ENCODE measurements around the gene HMCN1.

Gene HMCN1

GRCh38 chr1:185861630-185862029, 127.4 kb downstream of the HMCN1 start:
- Histone ChIP-seq H4K20me1 (ENCODE audit: insufficient read depth) (no peaks in the 10 kb centered on the region), H2AFZ (ENCODE audit: low read depth) (no peak overlapping the region), H3K4me3 (IDR thresholded peaks at IDR 0.05; ENCODE audit: insufficient read depth, low read depth, low read length) (no peak overlapping the region), H3K9ac (no peak overlapping the region), H3K4me2 (no peak overlapping the region), H3K4me1 (ENCODE audit: low read depth, poor library complexity, severe bottlenecking) (peaks cover 39% of the 10 kb centered on the region), H3K27ac (no peak overlapping the region), H3K36me3 (ENCODE audit: insufficient read depth) (no peaks in the 10 kb centered on the region), H3K27me3 (ENCODE audit: insufficient read depth, low read depth) (no peaks in the 10 kb centered on the region), H3K79me2 (ENCODE audit: insufficient read depth, low read depth) (no peaks in the 10 kb centered on the region)
- TF ChIP-seq CTCF (conservative IDR thresholded peaks at IDR 0.05; ENCODE audit: low read depth, low read length): no peak

- Histone ChIP-seq H2AFZ (ENCODE audit: low read depth) (no peak overlapping the region), H4K20me1 (ENCODE audit: insufficient read depth) (no peaks in the 10 kb centered on the region), H3K27me3 (ENCODE audit: insufficient read depth, low read depth) (no peaks in the 10 kb centered on the region), H3K36me3 (ENCODE audit: insufficient read depth) (no peaks in the 10 kb centered on the region), H3K4me3 (IDR thresholded peaks at IDR 0.05; ENCODE audit: insufficient read depth, low read depth, low read length) (no peak overlapping the region), H3K4me1 (ENCODE audit: low read depth, poor library complexity, severe bottlenecking) (peaks cover 37% of the 10 kb centered on the region), H3K79me2 (ENCODE audit: insufficient read depth, low read depth) (no peaks in the 10 kb centered on the region), H3K27ac (no peak overlapping the region), H3K4me2 (peak overlapping the region; percentile 26; the same call in 1 of the 2 replicates), H3K9ac (no peak overlapping the region)
- no peak for TF ChIP-seq CTCF (conservative IDR thresholded peaks at IDR 0.05; ENCODE audit: low read depth, low read length)
These were observed 128.0 kb downstream of the HMCN1 start for GRCh38 chr1:185862235-185862634.

GRCh38 chr1:185864331-185864730, 130.1 kb downstream of the HMCN1 start:
- no peaks in the 10 kb centered on the region for H4K20me1 ChIP-seq (ENCODE audit: insufficient read depth)
- no peak overlapping the region for H2AFZ ChIP-seq (ENCODE audit: low read depth)
- H3K36me3 ChIP-seq (ENCODE audit: insufficient read depth): no peaks in the 10 kb centered on the region
- H3K27me3 ChIP-seq (ENCODE audit: insufficient read depth, low read depth): no peaks in the 10 kb centered on the region
- no peak for TF ChIP-seq CTCF (conservative IDR thresholded peaks at IDR 0.05; ENCODE audit: low read depth, low read length)
- no peak overlapping the region for H3K4me3 ChIP-seq (IDR thresholded peaks at IDR 0.05; ENCODE audit: insufficient read depth, low read depth, low read length)
- no peak overlapping the region for H3K27ac ChIP-seq
- H3K4me2 ChIP-seq: no peak overlapping the region
- peaks cover 17% of the 10 kb centered on the region for H3K4me1 ChIP-seq (ENCODE audit: low read depth, poor library complexity, severe bottlenecking)
- no peak overlapping the region for H3K9ac ChIP-seq
- H3K79me2 ChIP-seq (ENCODE audit: insufficient read depth, low read depth): no peaks in the 10 kb centered on the region

- no peak overlapping the region for H3K4me2 ChIP-seq
- no peaks in the 10 kb centered on the region for H3K27me3 ChIP-seq (ENCODE audit: insufficient read depth, low read depth)
- peaks cover 15% of the 10 kb centered on the region for H3K4me1 ChIP-seq (ENCODE audit: low read depth, poor library complexity, severe bottlenecking)
- no peak overlapping the region for H2AFZ ChIP-seq (ENCODE audit: low read depth)
- no peak overlapping the region for H3K27ac ChIP-seq
- no peaks in the 10 kb centered on the region for H4K20me1 ChIP-seq (ENCODE audit: insufficient read depth)
- no peak overlapping the region for H3K9ac ChIP-seq
- TF ChIP-seq CTCF (conservative IDR thresholded peaks at IDR 0.05; ENCODE audit: low read depth, low read length): no peak
- H3K79me2 ChIP-seq (ENCODE audit: insufficient read depth, low read depth): no peaks in the 10 kb centered on the region
- no peak overlapping the region for H3K4me3 ChIP-seq (IDR thresholded peaks at IDR 0.05; ENCODE audit: insufficient read depth, low read depth, low read length)
- no peaks in the 10 kb centered on the region for H3K36me3 ChIP-seq (ENCODE audit: insufficient read depth)
These were observed 130.8 kb downstream of the HMCN1 start for GRCh38 chr1:185864889-185865517.

Measured in KMS-11 (cell line).